ENCODE measurements around the gene EMC1.
A peak's percentile ranks its signal among the peaks of the same experiment; 100 is the strongest.
"Not testable (repeated sequence)": the region's sequence is repeated elsewhere in the genome, so short reads cannot be mapped to it uniquely, and the experiment has no call there.

EMC1 gene

GRCh38 chr1:19220080-19220846, 31.1 kb downstream of the EMC1 start:
- H3K4me3 ChIP-seq (ENCODE audit: low read depth in 1 of 2, low read length in 2 of 2): no peak overlapping the region
- H3K9me3 ChIP-seq (ENCODE audit: control insufficient read depth in 1 of 2, low read length in 2 of 2): no peaks in the 10 kb centered on the region
- peaks cover 39 to 83% of the 10 kb centered on the region in 2 donors for H3K36me3 ChIP-seq (ENCODE audit: control insufficient read depth in 1 of 2, insufficient read depth in 2 of 2, low read length in 2 of 2)
- no peaks in the 10 kb centered on the region for H3K4me1 ChIP-seq (ENCODE audit: control insufficient read depth in 1 of 2, insufficient read depth in 2 of 2, low read length in 2 of 2)
- H3K27ac ChIP-seq (ENCODE audit: low read depth, low read length): no peak overlapping the region
- H3K9ac ChIP-seq (ENCODE audit: low read depth in 1 of 2, low read length in 2 of 2): no peak overlapping the region
- H3K27me3 ChIP-seq (ENCODE audit: control insufficient read depth in 1 of 2, insufficient read depth in 2 of 2, low read length in 2 of 2): no peaks in the 10 kb centered on the region

- Histone ChIP-seq H3K27ac (ENCODE audit: low read depth, low read length) (no peak overlapping the region), H3K9me3 (ENCODE audit: control insufficient read depth in 1 of 2, low read length in 2 of 2) (no peaks in the 10 kb centered on the region), H3K27me3 (ENCODE audit: control insufficient read depth in 1 of 2, insufficient read depth in 2 of 2, low read length in 2 of 2) (no peaks in the 10 kb centered on the region), H3K36me3 (ENCODE audit: control insufficient read depth in 1 of 2, insufficient read depth in 2 of 2, low read length in 2 of 2) (peaks cover 39 to 75% of the 10 kb centered on the region in 2 donors), H3K4me1 (ENCODE audit: control insufficient read depth in 1 of 2, insufficient read depth in 2 of 2, low read length in 2 of 2) (no peaks in the 10 kb centered on the region), H3K9ac (ENCODE audit: low read depth in 1 of 2, low read length in 2 of 2) (no peak overlapping the region), H3K4me3 (ENCODE audit: low read depth in 1 of 2, low read length in 2 of 2) (no peak overlapping the region)
These were observed 31.9 kb downstream of the EMC1 start for GRCh38 chr1:19219451-19219850.

GRCh38 chr1:19216585-19216984, 34.7 kb downstream of the EMC1 start:
- peaks cover 20 to 46% of the 10 kb centered on the region in 2 donors for H3K36me3 ChIP-seq (ENCODE audit: control insufficient read depth in 1 of 2, insufficient read depth in 2 of 2, low read length in 2 of 2)
- H3K9me3 ChIP-seq (ENCODE audit: control insufficient read depth in 1 of 2, low read length in 2 of 2); H3K4me3 ChIP-seq (ENCODE audit: low read depth in 1 of 2, low read length in 2 of 2); H3K27ac ChIP-seq (ENCODE audit: low read depth, low read length); H3K27me3 ChIP-seq (ENCODE audit: control insufficient read depth in 1 of 2, insufficient read depth in 2 of 2, low read length in 2 of 2); H3K4me1 ChIP-seq (ENCODE audit: control insufficient read depth in 1 of 2, insufficient read depth in 2 of 2, low read length in 2 of 2); H3K9ac ChIP-seq (ENCODE audit: low read depth in 1 of 2, low read length in 2 of 2): not testable (repeated sequence)

- H3K4me3 ChIP-seq (ENCODE audit: low read depth in 1 of 2, low read length in 2 of 2): no peak overlapping the region
- peaks cover 23 to 24% of the 10 kb centered on the region in 2 donors for H3K4me1 ChIP-seq (ENCODE audit: control insufficient read depth in 1 of 2, insufficient read depth in 2 of 2, low read length in 2 of 2)
- H3K27me3 ChIP-seq (ENCODE audit: control insufficient read depth in 1 of 2, insufficient read depth in 2 of 2, low read length in 2 of 2): no peaks in the 10 kb centered on the region
- H3K9me3 ChIP-seq (ENCODE audit: control insufficient read depth in 1 of 2, low read length in 2 of 2): no peaks in the 10 kb centered on the region
- H3K27ac ChIP-seq (ENCODE audit: low read depth, low read length): no peak overlapping the region
- H3K9ac ChIP-seq (ENCODE audit: low read depth in 1 of 2, low read length in 2 of 2): no peak overlapping the region
- peaks cover 3 to 17% of the 10 kb centered on the region in 2 donors for H3K36me3 ChIP-seq (ENCODE audit: control insufficient read depth in 1 of 2, insufficient read depth in 2 of 2, low read length in 2 of 2)
These were observed 37.7 kb downstream of the EMC1 start for GRCh38 chr1:19213580-19213979.

GRCh38 chr1:19212167-19212566, 39.2 kb downstream of the EMC1 start:
- Histone ChIP-seq H3K27me3 (ENCODE audit: control insufficient read depth in 1 of 2, insufficient read depth in 2 of 2, low read length in 2 of 2) (no peaks in the 10 kb centered on the region), H3K4me3 (ENCODE audit: low read depth in 1 of 2, low read length in 2 of 2) (no peak overlapping the region), H3K36me3 (ENCODE audit: control insufficient read depth in 1 of 2, insufficient read depth in 2 of 2, low read length in 2 of 2) (peaks cover 0 to 5% of the 10 kb centered on the region in 2 donors), H3K9ac (ENCODE audit: low read depth in 1 of 2, low read length in 2 of 2) (no peak overlapping the region), H3K9me3 (ENCODE audit: control insufficient read depth in 1 of 2, low read length in 2 of 2) (no peaks in the 10 kb centered on the region), H3K27ac (ENCODE audit: low read depth, low read length) (no peak overlapping the region), H3K4me1 (ENCODE audit: control insufficient read depth in 1 of 2, insufficient read depth in 2 of 2, low read length in 2 of 2) (peaks cover 26 to 31% of the 10 kb centered on the region in 2 donors)

- Histone ChIP-seq H3K9ac (ENCODE audit: low read depth in 1 of 2, low read length in 2 of 2) (peak overlapping the region; percentile 96), H3K4me3 (ENCODE audit: low read depth in 1 of 2, low read length in 2 of 2) (peak overlapping the region; percentile 79 to 90), H3K9me3 (ENCODE audit: control insufficient read depth in 1 of 2, low read length in 2 of 2) (no peaks in the 10 kb centered on the region), H3K4me1 (ENCODE audit: control insufficient read depth in 1 of 2, insufficient read depth in 2 of 2, low read length in 2 of 2) (peaks cover 29 to 36% of the 10 kb centered on the region in 2 donors), H3K27ac (ENCODE audit: low read depth, low read length) (peak overlapping the region; percentile 94), H3K36me3 (ENCODE audit: control insufficient read depth in 1 of 2, insufficient read depth in 2 of 2, low read length in 2 of 2) (peaks cover 0 to 3% of the 10 kb centered on the region in 2 donors), H3K27me3 (ENCODE audit: control insufficient read depth in 1 of 2, insufficient read depth in 2 of 2, low read length in 2 of 2) (no peaks in the 10 kb centered on the region)
These were observed 40.4 kb downstream of the EMC1 start for GRCh38 chr1:19210772-19211549.

GRCh38 chr1:19209990-19210771, 41.1 kb downstream of the EMC1 start, which contains the start of gene UBR4:
UBR4 (minus strand) TSS chr1:19210266; CDS start chr1:19210248, 18 bp downstream.
- no peaks in the 10 kb centered on the region for H3K27me3 ChIP-seq (ENCODE audit: control insufficient read depth in 1 of 2, insufficient read depth in 2 of 2, low read length in 2 of 2)
- H3K27ac ChIP-seq (ENCODE audit: low read depth, low read length): peak within 1 kb of the TSS; percentile 94
- H3K4me1 ChIP-seq (ENCODE audit: control insufficient read depth in 1 of 2, insufficient read depth in 2 of 2, low read length in 2 of 2): peaks cover 36% of the 10 kb centered on the region in 2 donors
- no peaks in the 10 kb centered on the region for H3K36me3 ChIP-seq (ENCODE audit: control insufficient read depth in 1 of 2, insufficient read depth in 2 of 2, low read length in 2 of 2)
- peak within 1 kb of the TSS; percentile 79 to 90 for H3K4me3 ChIP-seq (ENCODE audit: low read depth in 1 of 2, low read length in 2 of 2)
- peak within 1 kb of the TSS; percentile 96 for H3K9ac ChIP-seq (ENCODE audit: low read depth in 1 of 2, low read length in 2 of 2)
- H3K9me3 ChIP-seq (ENCODE audit: control insufficient read depth in 1 of 2, low read length in 2 of 2): no peaks in the 10 kb centered on the region

- H3K4me1 ChIP-seq (ENCODE audit: control insufficient read depth in 1 of 2, insufficient read depth in 2 of 2, low read length in 2 of 2): peaks cover 39 to 43% of the 10 kb centered on the region in 2 donors
- no peaks in the 10 kb centered on the region for H3K36me3 ChIP-seq (ENCODE audit: control insufficient read depth in 1 of 2, insufficient read depth in 2 of 2, low read length in 2 of 2)
- peak overlapping the region; percentile 94 for H3K27ac ChIP-seq (ENCODE audit: low read depth, low read length)
- H3K4me3 ChIP-seq (ENCODE audit: low read depth in 1 of 2, low read length in 2 of 2): peak overlapping the region; percentile 79 to 90
- H3K9ac ChIP-seq (ENCODE audit: low read depth in 1 of 2, low read length in 2 of 2): peak overlapping the region; percentile 96
- no peaks in the 10 kb centered on the region for H3K27me3 ChIP-seq (ENCODE audit: control insufficient read depth in 1 of 2, insufficient read depth in 2 of 2, low read length in 2 of 2)
- H3K9me3 ChIP-seq (ENCODE audit: control insufficient read depth in 1 of 2, low read length in 2 of 2): no peaks in the 10 kb centered on the region
These were observed 41.8 kb downstream of the EMC1 start for GRCh38 chr1:19209439-19209989.

GRCh38 chr1:19208710-19209438, 42.5 kb downstream of the EMC1 start:
- H3K36me3 ChIP-seq (ENCODE audit: control insufficient read depth in 1 of 2, insufficient read depth in 2 of 2, low read length in 2 of 2): no peaks in the 10 kb centered on the region
- no peaks in the 10 kb centered on the region for H3K27me3 ChIP-seq (ENCODE audit: control insufficient read depth in 1 of 2, insufficient read depth in 2 of 2, low read length in 2 of 2)
- peaks cover 40 to 44% of the 10 kb centered on the region in 2 donors for H3K4me1 ChIP-seq (ENCODE audit: control insufficient read depth in 1 of 2, insufficient read depth in 2 of 2, low read length in 2 of 2)
- H3K9ac ChIP-seq (ENCODE audit: low read depth in 1 of 2, low read length in 2 of 2): peak overlapping the region; percentile 96
- peak overlapping the region; percentile 79 to 90 for H3K4me3 ChIP-seq (ENCODE audit: low read depth in 1 of 2, low read length in 2 of 2)
- no peaks in the 10 kb centered on the region for H3K9me3 ChIP-seq (ENCODE audit: control insufficient read depth in 1 of 2, low read length in 2 of 2)
- H3K27ac ChIP-seq (ENCODE audit: low read depth, low read length): no peak overlapping the region
